GM12878 (cell line): ENCODE results near the gene PDCD10. TPM values are rescaled to one million over a fixed set of nuclear protein-coding genes. Genes with fewer than 3 reads are reported as not detected.

ENCODE experiments used
- ATAC-seq: fragments of 200-7000 bp; cut with Tn5 transposase; 3 replicates; pipeline ENCODE4 v1.9.1; 2020; ENCODE audit warnings: mild to moderate bottlenecking, moderate library complexity
- BruUV-seq: library from RNA; stranded (reverse); fragments of 400-500 nt; replicated peaks from 2 replicates; lab custom pipeline; 2021; lab: Mats Ljungman, UMichigan
- CTCF ChIA-PET: fragments of 300-600 bp; sonication (Branson Sonifier 250); formaldehyde crosslinking; extraction: SDS; loops from one replicate; lab custom pipeline; 2021; ENCODE audit warnings: inconsistent platforms; lab: Yijun Ruan, JAX
- POLR2A ChIA-PET: fragments of 350-600 bp; formaldehyde crosslinking; extraction: SDS; loops from one replicate; lab custom pipeline; 2021; ENCODE audit warnings: inconsistent platforms; lab: Charles Lee
- RAD21 ChIA-PET: fragments of 300-600 bp; sonication (Branson Sonifier 250); formaldehyde crosslinking; loops from one replicate; lab custom pipeline; 2023; ENCODE audit warnings: antibody characterized with exemption; ENCODE audit not compliant: unreplicated experiment; lab: Charles Lee
- SMC1A ChIA-PET: fragments of 300-600 bp; sonication (Branson Sonifier 250); formaldehyde crosslinking; loops from one replicate; lab custom pipeline; 2023; ENCODE audit not compliant: unreplicated experiment, uncharacterized antibody; lab: Charles Lee
- DNase-seq: peaks from one replicate; pipeline ENCODE4 v3.0.0-alpha.2; 2011; ENCODE audit warnings: low read depth, low spot score
- FAIRE-seq: peaks from 3 replicates; lab custom pipeline; 2011; peaks lifted over from hg19 to GRCh38; lab: Jason Lieb, UNC
- H2AFZ ChIP-seq: 2 replicates; pipeline ENCODE4 v1.6.0; 2011; ENCODE audit warnings: low read depth, low read length, control low read depth; ENCODE audit not compliant: control insufficient read depth
- H3K27ac ChIP-seq: 2 replicates; pipeline ENCODE4 v1.5.1; 2011; ENCODE audit warnings: control low read depth; ENCODE audit not compliant: control insufficient read depth, insufficient read depth
- H3K27me3 ChIP-seq, 2 experiments: replicated peaks in 1 of 2; 2 replicates each; pipeline versions ENCODE4 v1.6.0 to v1.6.1; 2011; ENCODE audit warnings: low read length in 1 of 2; ENCODE audit not compliant: control insufficient read depth in 2 of 2, insufficient read depth in 2 of 2
- H3K36me3 ChIP-seq, 2 experiments: 2 replicates each; pipeline ENCODE4 v1.5.1; 2011; ENCODE audit warnings: low read length in 1 of 2; ENCODE audit not compliant: control insufficient read depth in 2 of 2, insufficient read depth in 2 of 2
- H3K4me1 ChIP-seq: 2 replicates; pipeline ENCODE4 v1.6.1; 2011; ENCODE audit warnings: mild to moderate bottlenecking, low read length, moderate library complexity, mixed read lengths; ENCODE audit not compliant: control insufficient read depth, insufficient read depth
- H3K4me2 ChIP-seq: 2 replicates; pipeline ENCODE4 v1.6.0; 2011; ENCODE audit warnings: control low read depth; ENCODE audit not compliant: control insufficient read depth, insufficient read depth
- H3K4me3 ChIP-seq: fragments of 200-600 bp; sonication (generic); 2 replicates; pipeline ENCODE4 v1.5.1; 2016
- H3K79me2 ChIP-seq: 2 replicates; pipeline ENCODE4 v1.6.0; 2011; ENCODE audit warnings: low read length; ENCODE audit not compliant: control insufficient read depth, insufficient read depth
- H3K9ac ChIP-seq: 2 replicates; pipeline ENCODE4 v1.8.0; 2011; ENCODE audit warnings: low read length, control low read depth, mixed read lengths; ENCODE audit not compliant: control insufficient read depth, insufficient read depth
- H3K9me3 ChIP-seq: replicated peaks from 3 replicates; pipeline ENCODE4 v1.5.1; 2011; ENCODE audit warnings: mild to moderate bottlenecking, low read length; ENCODE audit not compliant: control insufficient read depth, insufficient read depth
- H4K20me1 ChIP-seq: 2 replicates; pipeline ENCODE4 v1.6.0; 2011; ENCODE audit not compliant: control insufficient read depth, insufficient read depth
- ASH2L ChIP-seq: fragments of 300-600, 200-600 bp; sonication (generic); IDR thresholded peaks from 2 replicates; pipeline ENCODE4 v1.6.1; 2017; ENCODE audit warnings: low read depth, mild to moderate bottlenecking, borderline replicate concordance
- BCL3 ChIP-seq: IDR thresholded peaks from 2 replicates; pipeline ENCODE4 v1.6.1; 2011; ENCODE audit warnings: borderline replicate concordance, low read depth, mild to moderate bottlenecking, moderate library complexity, low read length; ENCODE audit not compliant: insufficient read depth, poor library complexity, severe bottlenecking
- CBX5 ChIP-seq: sonication (generic); IDR thresholded peaks from 2 replicates; pipeline ENCODE4 v1.6.1; 2016; ENCODE audit warnings: low read depth, moderate library complexity, mild to moderate bottlenecking, inconsistent platforms
- CREB1 ChIP-seq: IDR thresholded peaks from 2 replicates; pipeline ENCODE4 v1.6.1; 2012; ENCODE audit warnings: low read depth, mild to moderate bottlenecking, inconsistent platforms
- CUX1 ChIP-seq: IDR thresholded peaks from 2 replicates; pipeline ENCODE4 v1.6.1; 2012; ENCODE audit warnings: improper control_type of control experiment, low read depth, low read length; ENCODE audit not compliant: insufficient replicate concordance
- DPF2 ChIP-seq: fragments of 450-650 bp; IDR thresholded peaks from 2 replicates; pipeline ENCODE4 v1.6.1; 2017; ENCODE audit warnings: mild to moderate bottlenecking
- E2F4 ChIP-seq: IDR thresholded peaks from 2 replicates; pipeline ENCODE4 v1.6.1; 2012; ENCODE audit warnings: low read depth, low read length, improper control_type of control experiment
- HCFC1 ChIP-seq: fragments of 150-350 bp; IDR thresholded peaks from 2 replicates; pipeline ENCODE4 v1.6.1; 2014; ENCODE audit warnings: low read length
- HDGF ChIP-seq: fragments of 450-650 bp; IDR thresholded peaks from 2 replicates; pipeline ENCODE4 v1.6.1; 2016; ENCODE audit warnings: antibody characterized with exemption
- LARP7 ChIP-seq: fragments of 450-650 bp; IDR thresholded peaks from 2 replicates; pipeline ENCODE4 v1.6.1; 2017; ENCODE audit warnings: mild to moderate bottlenecking
- MTA2 ChIP-seq: fragments of 450-650 bp; IDR thresholded peaks from 2 replicates; pipeline ENCODE4 v1.6.1; 2016; ENCODE audit warnings: low read depth, mild to moderate bottlenecking, moderate library complexity
- MYC ChIP-seq: IDR thresholded peaks from 2 replicates; pipeline ENCODE4 v1.6.1; 2011; ENCODE audit warnings: mild to moderate bottlenecking, low read length, moderate library complexity, inconsistent platforms; ENCODE audit not compliant: insufficient read depth, insufficient replicate concordance, insufficient read length, severe bottlenecking
- NFXL1 ChIP-seq: fragments of 450-650 bp; IDR thresholded peaks from 2 replicates; pipeline ENCODE4 v1.6.1; 2017; ENCODE audit warnings: antibody characterized with exemption, mild to moderate bottlenecking, borderline replicate concordance
- RELA ChIP-seq: fragments of 450-650 bp; IDR thresholded peaks from 2 replicates; pipeline ENCODE4 v1.8.0; 2014; ENCODE audit warnings: borderline replicate concordance; ENCODE audit not compliant: partially characterized antibody
- RFX5 ChIP-seq: IDR thresholded peaks from 2 replicates; pipeline ENCODE4 v1.6.1; 2011; ENCODE audit warnings: low read depth, low read length, improper control_type of control experiment
- TCF3 ChIP-seq: IDR thresholded peaks from 2 replicates; pipeline ENCODE4 v1.6.1; 2012; ENCODE audit warnings: low read depth, mild to moderate bottlenecking, low read length, borderline replicate concordance; ENCODE audit not compliant: insufficient read depth
- ZNF207 ChIP-seq: fragments of 450-650 bp; IDR thresholded peaks from 2 replicates; pipeline ENCODE4 v1.6.1; 2014; ENCODE audit warnings: antibody characterized with exemption, mild to moderate bottlenecking, borderline replicate concordance
- ZNF622 ChIP-seq: fragments of 450-650 bp; IDR thresholded peaks from 2 replicates; pipeline ENCODE4 v1.6.1; 2017; ENCODE audit warnings: mild to moderate bottlenecking, inconsistent platforms
- WGBS: methylation state at CpG from one replicate; pipeline ENCODE4 v1.1.6; 2016; ENCODE audit warnings: low lambda C conversion rate; ENCODE audit not compliant: insufficient replicate concordance, insufficient coverage; ENCODE audit errors: missing lambda C conversion rate; 5-methylcytosine and 5-hydroxymethylcytosine counted together
- in situ Hi-C: fragments of 300-500 bp; cut with MboI; formaldehyde crosslinking; loops from 9 replicates; pipeline ENCODE4 v1.14.3; 2018; ENCODE audit warnings: mixed read lengths
- intact Hi-C: fragments of 100-400 bp; cut with micrococcal nuclease; formaldehyde crosslinking; loops from one replicate; pipeline ENCODE4 v1.14.2; 2022; ENCODE audit not compliant: unreplicated experiment
- polyA plus RNA-seq, 11 experiments: library from polyadenylated mRNA; depleted of rRNA in 4 of 11; unstranded in 6 of 11; stranded (reverse) in 5 of 11; fragments of >200 nt; fragmentation: Nextera tagmentation in 4 of 11; fragmentation: Illumina TruSeq in 1 of 11; extraction: Ambion mirVana in 4 of 11; extraction: Trizol in 1 of 11; gene quantifications; 1 replicate in 1 of 11; 2 replicates in 10 of 11; pipeline versions ENCODE4 v1.2.1 to v1.2.3, GENCODE V29; 2011 to 2016; ENCODE audit warnings: inconsistent platforms in 2 of 11, missing spikeins in 2 of 11, low read depth in 1 of 11
- total RNA-seq, 4 experiments: library from RNA; depleted of rRNA in 3 of 4; stranded (reverse); fragments of >200 nt in 3 of 4; fragmentation: Illumina TruSeq in 1 of 4; extraction: Trizol in 1 of 4; gene quantifications; 2 replicates each; pipeline versions ENCODE4 v1.2.1 to v1.2.3, GENCODE V29; 2013 to 2021

The PDCD10 gene
- total and polyA plus RNA-seq, 10 of the 15 experiments (the other 5 are each of a cell fraction or from before 2014, with no cell fraction given): 64.1 to 247 (median 125) TPM

- no peak overlapping the region for H3K4me3 ChIP-seq
- no peak overlapping the region for H3K27ac ChIP-seq
- FAIRE-seq (no peak), ATAC-seq (no peak), DNase-seq (no peak)
- H3K9me3 ChIP-seq: no peaks in the 10 kb centered on the region; the same call in 2 of the 3 replicates
- H3K4me1 ChIP-seq: no peaks in the 10 kb centered on the region
- no peak overlapping the region for H2AFZ ChIP-seq
- no peaks in the 10 kb centered on the region for H3K79me2 ChIP-seq
- peaks cover 0 to 12% of the 10 kb centered on the region in 2 experiments; a peak in 1 of 4 replicates for H3K36me3 ChIP-seq
- H3K27me3 ChIP-seq: no peaks in the 10 kb centered on the region
- H3K4me2 ChIP-seq: no peak overlapping the region
- TF ChIP-seq ZNF622 (no peak), RELA (no peak), MTA2 (no peak), DPF2 (no peak), CREB1 (no peak), HCFC1 (no peak), CBX5 (no peak), HDGF (no peak), E2F4 (no peak), BCL3 (no peak), RFX5 (no peak), ASH2L (no peak), TCF3 (no peak), NFXL1 (no peak), ZNF207 (no peak), CUX1 (no peak), MYC (no peak), LARP7 (no peak)
- ChIA-PET POLR2A (no interaction called here), CTCF (no interaction called here), SMC1A (no interaction called here), RAD21 (no interaction called here)
- intact Hi-C loops: no loop called here
- no peak overlapping the region for H3K9ac ChIP-seq
- H4K20me1 ChIP-seq: no peaks in the 10 kb centered on the region
- 98% methylated on average over 4 of the region's 4 CpGs for WGBS
- no TSS peak for BruUV-seq
- in situ Hi-C loops: no loop called here
Observed at GRCh38 chr3:167679526-167679925, 55.2 kb downstream of the PDCD10 start.
